GM19463 (cell line): Measurements from ENCODE around the gene CSF3R.
"Not testable (repeated sequence)": the region's sequence is repeated elsewhere in the genome, so short reads cannot be mapped to it uniquely, and the experiment has no call there.

Experiments
- ATAC-seq: cut with Tn5 transposase; IDR thresholded peaks from one replicate; pipeline ENCODE4 v1.9.1; 2021; ENCODE audit warnings: mild to moderate bottlenecking, moderate library complexity; ENCODE audit not compliant: unreplicated experiment

The CSF3R gene

DNA sequence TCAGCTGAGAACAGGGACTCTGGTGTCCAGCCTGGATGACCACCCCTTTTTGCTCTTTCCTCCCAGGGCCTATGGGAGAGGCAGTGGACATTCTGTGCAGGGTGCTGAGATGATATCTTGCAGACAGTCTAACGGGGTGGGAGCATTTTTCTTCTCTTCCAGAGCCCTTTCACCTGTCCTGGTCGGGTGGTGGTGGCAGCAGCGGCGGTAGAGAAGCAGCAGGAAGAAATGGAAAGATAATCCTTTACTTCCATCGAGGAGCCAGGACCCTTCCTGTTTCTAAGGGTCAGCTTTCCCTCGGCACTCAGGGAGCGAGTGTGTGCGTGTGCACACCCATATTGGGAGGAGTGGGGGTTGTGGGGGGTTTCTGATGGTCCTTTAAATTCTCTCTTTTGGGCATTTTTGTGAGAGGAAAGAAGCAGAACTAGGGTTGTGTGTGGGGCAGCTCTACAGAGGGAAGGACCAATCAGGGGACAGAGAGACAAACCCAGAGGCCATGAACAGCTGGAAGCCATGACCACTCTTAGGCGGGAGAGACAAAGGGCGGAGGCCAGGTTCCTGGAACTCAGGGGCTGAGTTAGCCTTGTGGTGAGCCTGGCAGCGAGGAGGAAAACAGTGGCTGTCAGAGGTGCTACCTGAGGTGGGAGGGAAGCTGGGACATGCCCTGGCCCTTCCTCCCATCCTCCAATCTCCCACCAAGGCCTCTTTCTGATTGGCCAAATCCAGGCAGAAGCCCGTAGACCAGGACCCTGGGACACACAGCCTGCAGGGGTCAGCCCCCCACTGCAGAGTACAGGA, 31.2 kb upstream of the CSF3R start:
- ATAC-seq = no peak

DNA sequence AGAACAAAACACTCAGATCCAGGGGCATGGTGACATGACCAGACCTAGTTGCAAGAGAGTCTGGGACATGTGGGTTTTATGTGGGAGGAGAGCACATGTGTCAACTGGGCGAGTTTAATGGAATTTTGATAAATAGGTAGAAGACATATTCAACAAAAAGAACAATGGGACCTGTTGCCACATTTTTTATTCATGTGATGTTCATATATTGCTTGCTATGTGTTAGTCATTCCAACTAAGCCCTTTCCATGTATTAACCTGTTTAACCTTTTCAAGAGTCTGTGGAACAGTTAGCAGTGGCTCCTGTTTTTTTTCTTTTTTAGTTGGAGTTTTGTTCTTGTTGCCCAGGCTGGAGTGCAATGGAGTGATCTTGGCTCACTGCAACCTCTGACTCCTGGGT, 30.1 kb upstream of the CSF3R start:
- no peak for ATAC-seq

DNA sequence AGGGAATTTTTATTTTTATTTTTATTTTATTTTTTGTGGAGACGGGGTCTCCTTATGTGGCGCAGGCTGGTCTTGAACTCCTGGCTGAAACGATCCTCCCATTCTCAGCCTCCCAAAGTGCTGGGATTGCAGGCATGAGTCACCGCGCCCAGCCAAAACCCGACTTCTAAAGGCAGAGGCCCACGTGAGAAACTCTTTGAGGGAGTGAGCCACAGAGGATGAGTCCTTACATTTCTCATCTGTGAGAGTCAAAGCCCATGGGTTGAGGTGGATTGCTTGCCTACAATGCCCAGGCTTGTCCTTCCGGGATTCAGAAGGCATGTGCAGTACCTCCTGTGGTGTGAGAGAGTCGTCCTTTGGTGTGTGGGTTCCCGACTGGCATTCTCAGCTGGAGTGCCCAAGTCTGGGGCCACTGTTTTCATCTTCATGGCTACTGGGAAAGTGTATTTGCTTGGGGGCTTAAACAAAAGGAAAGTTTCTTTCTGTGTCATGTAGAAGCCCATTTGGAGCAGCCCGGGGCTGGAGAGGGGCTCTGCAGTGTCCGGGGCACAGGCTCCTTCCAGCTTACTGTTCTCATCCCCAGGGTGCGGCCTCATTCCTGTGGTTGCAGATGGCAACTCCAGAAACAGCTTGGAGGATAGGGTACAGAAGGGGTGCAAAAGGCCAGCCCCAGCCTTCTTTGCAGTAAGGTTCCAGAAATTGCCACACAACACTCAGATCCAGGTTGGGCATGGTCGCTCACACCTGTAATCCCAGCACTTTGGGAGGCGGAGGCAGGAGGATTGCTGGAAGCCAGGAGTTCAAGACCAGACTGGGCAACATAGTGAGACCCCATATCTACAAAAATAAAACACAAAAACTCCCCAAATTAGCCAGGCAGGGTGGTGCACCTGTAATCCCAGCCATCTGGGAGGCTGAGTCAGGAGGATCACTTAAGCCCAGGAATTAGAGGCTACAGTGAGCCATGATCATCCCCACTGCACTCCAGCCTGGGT, 29.4 kb upstream of the CSF3R start:
- no peak for ATAC-seq

- ATAC-seq = not testable (repeated sequence)
These were observed 28.5 kb upstream of the CSF3R start for GRCh38 chr1:36511220-36511619.

DNA sequence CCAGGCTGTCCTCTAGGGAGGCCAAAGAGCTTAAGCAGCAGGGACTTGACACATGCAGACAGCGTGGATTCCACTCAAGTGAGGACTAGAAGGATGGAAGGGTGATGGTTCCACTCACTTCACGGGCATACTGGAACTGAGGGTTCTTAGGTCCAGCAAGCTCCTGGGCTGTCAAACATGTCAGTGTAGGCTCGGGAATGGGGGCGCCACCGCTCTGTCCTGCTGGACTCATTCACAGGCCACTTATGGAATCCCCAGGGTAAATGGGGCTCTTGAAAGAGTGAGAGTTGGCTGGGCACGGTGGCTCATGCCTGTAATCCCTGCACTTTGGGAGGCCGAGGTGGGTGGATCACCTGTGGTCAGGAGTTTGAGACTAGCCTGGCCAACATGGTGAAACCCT, 27.7 kb upstream of the CSF3R start:
- no peak for ATAC-seq

GRCh38 chr1:36508257-36508656, 25.5 kb upstream of the CSF3R start:
- ATAC-seq = no peak

GRCh38 chr1:36506276-36506920, 23.7 kb upstream of the CSF3R start:
- no peak for ATAC-seq

DNA sequence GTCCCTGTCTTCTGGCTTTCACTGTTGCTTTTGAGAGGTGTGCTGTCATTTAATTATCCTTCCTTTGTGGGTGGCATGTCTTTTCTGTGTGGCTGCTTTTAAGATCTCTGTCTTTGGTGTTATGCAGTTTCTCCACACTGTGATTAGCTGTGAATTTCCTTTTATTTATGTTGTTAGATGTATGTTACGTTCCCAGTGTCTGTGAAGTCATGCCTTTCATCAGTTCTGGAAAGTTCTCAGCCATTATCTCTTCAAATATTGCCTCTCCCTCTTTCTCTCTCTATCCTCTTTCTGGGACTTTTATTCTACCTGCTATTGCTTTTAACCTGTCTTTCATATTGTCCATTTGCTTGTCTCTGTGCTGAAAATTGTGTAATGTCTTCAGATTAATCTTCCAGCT, 21.0 kb upstream of the CSF3R start:
- no peak for ATAC-seq

DNA sequence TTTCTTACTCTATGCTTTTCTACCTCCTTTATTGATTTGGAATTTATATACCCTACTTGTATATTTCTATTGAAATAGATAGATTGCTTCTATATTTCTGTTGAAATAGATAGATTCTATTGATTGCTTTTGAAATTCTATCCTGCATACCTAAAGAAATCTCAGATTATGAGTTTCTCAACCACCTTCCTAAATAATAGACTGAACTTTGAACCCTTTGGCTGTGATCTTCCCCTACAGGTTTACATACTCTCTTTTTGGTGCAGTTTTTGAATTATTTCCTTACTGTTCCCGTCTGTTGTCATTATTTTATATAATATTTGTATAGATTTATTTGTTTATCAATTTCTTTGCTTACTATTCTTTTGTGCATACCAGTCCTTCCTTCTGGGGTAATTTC, 20.4 kb upstream of the CSF3R start:
- no peak for ATAC-seq

DNA sequence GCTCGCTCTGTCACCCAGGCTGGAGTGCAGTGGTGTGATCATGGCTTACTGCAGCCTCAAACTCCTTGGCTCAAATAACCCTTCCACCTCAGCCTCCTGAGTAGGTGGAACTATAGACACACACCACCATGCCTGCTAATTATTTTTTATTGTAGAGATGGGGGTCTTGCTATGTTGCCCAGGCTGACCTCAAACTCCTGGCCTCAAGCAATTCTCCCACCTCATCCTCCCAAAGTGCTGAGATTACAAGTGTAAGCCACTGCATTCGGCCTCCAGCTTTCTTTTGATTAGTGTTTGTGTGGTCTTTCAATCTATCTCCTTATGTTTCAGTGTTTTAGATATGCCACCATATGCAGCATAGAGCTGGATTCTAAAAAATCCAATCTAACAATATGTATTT, 19.9 kb upstream of the CSF3R start:
- ATAC-seq = no peak

- not testable (repeated sequence) for ATAC-seq
These were observed 19.2 kb upstream of the CSF3R start for GRCh38 chr1:36501911-36502310.

- ATAC-seq = no peak
These were observed 14.5 kb upstream of the CSF3R start for GRCh38 chr1:36497207-36497606.

DNA sequence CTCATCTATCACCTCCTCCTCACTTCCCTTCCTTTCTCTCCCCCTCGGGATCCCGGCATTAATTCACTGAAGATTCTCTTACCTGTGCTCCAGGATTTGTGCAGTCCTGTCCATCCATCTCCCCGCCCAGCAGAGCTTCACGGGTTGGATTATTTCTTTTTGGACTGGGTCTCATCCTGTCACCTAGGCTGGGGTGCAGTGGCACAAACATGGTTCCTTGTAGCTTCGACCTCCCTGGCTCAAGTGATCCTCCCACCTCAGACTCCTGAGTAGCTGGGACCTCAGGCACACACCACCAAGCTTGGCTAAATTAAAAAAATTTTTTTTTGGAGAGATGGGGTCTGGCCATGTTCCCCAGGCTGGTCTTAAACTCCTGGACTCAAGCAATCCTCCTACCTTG, 12.3 kb upstream of the CSF3R start:
- ATAC-seq = no peak

DNA sequence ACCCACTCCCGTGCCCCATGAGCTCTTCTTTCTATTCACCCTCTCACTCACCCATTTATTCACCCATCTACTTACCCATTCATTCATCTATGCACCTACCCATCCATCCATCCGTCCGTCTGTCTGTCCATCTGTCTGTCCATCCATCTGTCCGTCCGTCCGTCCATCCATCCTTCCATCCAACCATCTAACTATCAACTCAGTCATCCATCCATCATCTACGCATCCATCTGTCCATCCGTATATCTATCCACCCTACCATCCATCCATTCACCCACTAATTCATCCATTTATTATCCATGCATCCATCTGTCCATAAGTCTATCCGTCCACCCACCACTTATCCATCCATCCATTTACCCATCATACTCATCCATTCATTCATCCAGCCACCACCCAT, 10.8 kb upstream of the CSF3R start:
- ATAC-seq = no peak

- no peak for ATAC-seq
These were observed 9.8 kb upstream of the CSF3R start for GRCh38 chr1:36492491-36492890.

- ATAC-seq = not testable (repeated sequence)
These were observed 6.7 kb upstream of the CSF3R start for GRCh38 chr1:36489258-36490051.

DNA sequence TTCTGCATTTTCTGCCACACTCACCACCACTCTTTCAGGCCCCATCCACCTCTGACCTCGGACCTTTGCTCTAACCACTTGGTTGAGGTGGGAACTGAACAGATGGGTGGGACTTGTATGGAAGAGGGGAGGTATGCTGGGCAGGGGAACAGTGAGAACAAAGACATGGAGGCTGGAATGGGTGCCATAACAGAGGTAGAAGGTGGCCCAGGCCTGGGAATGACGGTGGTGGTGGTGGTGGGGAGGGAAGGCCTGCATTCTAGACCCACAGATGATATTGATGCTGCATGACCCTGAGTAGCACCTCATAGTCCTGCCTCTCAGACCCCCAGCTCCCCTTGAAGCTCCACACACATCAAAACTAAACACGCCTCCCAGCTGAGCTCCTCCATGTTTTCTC, 5.2 kb upstream of the CSF3R start:
- ATAC-seq = no peak

DNA sequence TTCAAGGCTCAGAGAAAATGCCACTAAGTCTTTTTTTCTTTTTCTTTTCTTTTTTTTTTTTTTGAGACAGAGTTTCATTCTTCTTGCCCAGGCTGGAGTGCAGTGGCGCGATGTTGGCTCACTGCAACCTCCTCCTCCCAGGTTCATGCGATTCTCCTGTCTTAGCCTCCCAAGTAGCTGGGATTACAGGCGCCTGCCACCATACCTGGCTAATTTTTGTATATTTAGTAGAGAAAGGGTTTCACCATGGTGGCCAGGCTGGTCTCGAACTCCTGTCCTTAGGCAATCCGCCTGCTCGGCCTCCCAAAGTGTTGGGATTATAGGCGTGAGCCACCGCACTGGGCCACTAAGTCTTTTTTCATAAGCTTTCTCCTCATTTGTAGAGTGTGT, 4.6 kb upstream of the CSF3R start:
- ATAC-seq = not testable (repeated sequence)

DNA sequence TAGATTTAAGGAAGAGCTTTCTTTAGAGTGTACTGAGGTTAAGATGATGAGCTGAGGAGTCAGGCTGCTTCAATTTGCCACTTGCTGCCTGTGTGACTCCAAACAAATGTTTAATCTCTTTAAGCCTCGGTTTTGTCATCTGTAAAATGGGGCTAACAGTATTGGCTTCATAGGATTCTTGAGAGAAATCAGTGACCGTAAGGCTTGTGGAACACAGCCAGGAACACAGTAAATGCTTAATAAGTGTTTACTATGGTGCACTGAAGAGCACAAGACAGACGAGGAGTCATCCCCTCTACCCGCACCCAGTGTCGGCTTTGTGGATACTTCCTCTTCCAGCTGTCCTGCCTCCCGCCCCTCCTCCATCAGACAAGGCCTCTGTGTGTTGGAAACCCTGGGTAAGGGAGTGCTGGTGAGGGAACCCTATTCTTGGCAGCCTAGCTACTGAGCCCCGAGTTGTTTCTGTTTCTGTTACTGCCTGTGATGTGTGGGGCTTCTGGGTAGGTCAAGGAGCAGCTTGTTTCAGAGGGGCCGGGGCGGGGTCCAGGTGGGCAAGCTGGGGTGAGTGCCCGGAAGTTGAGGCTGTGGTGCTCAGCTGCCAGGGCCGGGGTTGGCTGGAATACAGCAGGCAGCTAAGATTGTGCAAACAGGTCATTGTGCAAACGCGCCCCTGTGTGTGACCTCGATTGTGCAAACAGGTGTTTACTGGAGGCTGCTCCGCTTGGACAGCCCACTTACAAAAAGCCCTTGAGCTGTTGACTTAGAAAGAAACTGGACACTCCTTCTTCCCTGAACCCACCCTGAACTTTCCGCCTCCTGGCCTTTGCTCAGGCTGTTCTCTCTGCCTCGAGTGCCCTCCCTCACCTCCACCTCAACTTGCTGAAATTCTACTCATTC, 4.0 kb upstream of the CSF3R start:
- ATAC-seq = no peak

GRCh38 chr1:36486093-36486438, 3.4 kb upstream of the CSF3R start:
- ATAC-seq = no peak
